ENCODE results near the gene PRSS53. TPM values are rescaled to one million over a fixed set of nuclear protein-coding genes. Genes with fewer than 3 reads are reported as not detected.

The PRSS53 gene
- total RNA-seq, 1 experiment from 2014 or later, result 3.8 TPM

DNA sequence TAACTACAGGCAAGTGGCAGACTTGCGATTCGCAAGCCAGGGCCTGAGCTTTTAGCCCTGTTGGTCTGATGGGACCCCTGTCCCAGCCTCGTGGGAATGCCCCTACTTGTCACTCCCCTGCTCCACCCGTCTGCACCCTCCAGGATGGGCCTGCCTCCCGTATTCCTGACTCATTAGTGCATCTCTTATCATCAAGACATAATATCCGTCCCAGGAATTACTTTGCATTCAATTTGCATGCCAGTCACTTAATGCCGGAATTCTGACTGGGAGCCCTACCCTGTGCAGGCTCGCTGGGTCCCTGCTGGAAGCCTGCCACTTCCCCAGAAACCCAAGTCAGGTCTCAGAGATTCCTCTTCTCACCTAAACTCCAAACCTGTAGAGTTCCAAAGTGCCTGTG, 3.3 kb downstream of the PRSS53 start:
- no peak for TF ChIP-seq EZH2phosphoT487 (IDR thresholded peaks at IDR 0.05; ENCODE audit: borderline replicate concordance, low read length)
- TF ChIP-seq, protein P1, sequence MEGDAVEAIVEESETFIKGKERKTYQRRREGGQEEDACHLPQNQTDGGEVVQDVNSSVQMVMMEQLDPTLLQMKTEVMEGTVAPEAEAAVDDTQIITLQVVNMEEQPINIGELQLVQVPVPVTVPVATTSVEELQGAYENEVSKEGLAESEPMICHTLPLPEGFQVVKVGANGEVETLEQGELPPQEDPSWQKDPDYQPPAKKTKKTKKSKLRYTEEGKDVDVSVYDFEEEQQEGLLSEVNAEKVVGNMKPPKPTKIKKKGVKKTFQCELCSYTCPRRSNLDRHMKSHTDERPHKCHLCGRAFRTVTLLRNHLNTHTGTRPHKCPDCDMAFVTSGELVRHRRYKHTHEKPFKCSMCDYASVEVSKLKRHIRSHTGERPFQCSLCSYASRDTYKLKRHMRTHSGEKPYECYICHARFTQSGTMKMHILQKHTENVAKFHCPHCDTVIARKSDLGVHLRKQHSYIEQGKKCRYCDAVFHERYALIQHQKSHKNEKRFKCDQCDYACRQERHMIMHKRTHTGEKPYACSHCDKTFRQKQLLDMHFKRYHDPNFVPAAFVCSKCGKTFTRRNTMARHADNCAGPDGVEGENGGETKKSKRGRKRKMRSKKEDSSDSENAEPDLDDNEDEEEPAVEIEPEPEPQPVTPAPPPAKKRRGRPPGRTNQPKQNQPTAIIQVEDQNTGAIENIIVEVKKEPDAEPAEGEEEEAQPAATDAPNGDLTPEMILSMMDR (conservative IDR thresholded peaks at IDR 0.05; ENCODE audit: low read depth, low read length), result no peak
- TF ChIP-seq EZH2 (IDR thresholded peaks at IDR 0.05; ENCODE audit: low read length, unreplicated experiment), result no peak
- Histone ChIP-seq H3K27ac (ENCODE audit: low read length) (no peak overlapping the region), H3K4me1 (ENCODE audit: insufficient read depth, low read length) (no peaks in the 10 kb centered on the region), H3K36me3 (ENCODE audit: low read depth, low read length) (no peaks in the 10 kb centered on the region), H4K20me1 (ENCODE audit: low read length) (no peaks in the 10 kb centered on the region), H3K9me3 (ENCODE audit: low read length) (no peaks in the 10 kb centered on the region), H2AFZ (ENCODE audit: low read length) (no peak overlapping the region), H3K9ac (ENCODE audit: low read length) (no peak overlapping the region), H3K4me2 (ENCODE audit: low read length) (no peak overlapping the region), H3K79me2 (ENCODE audit: low read length) (no peaks in the 10 kb centered on the region), H3K27me3 (ENCODE audit: low read length) (no peaks in the 10 kb centered on the region), H3K9me2 (replicated peaks; ENCODE audit: low read length) (no peaks in the 10 kb centered on the region), H3F3A (ENCODE audit: low read length, unreplicated experiment) (no peaks in the 10 kb centered on the region), H3K4me3 (ENCODE audit: low read length) (no peak overlapping the region)
- BruUV-seq (replicated peaks), result no TSS peak
- CTCF ChIA-PET, result no interaction called here
- intact Hi-C loops (cut with micrococcal nuclease), result no loop called here
- ATAC-seq (no peak), DNase-seq (no peak)
- POLR2A ChIA-PET (ENCODE audit: unreplicated experiment), result no interaction called here

DNA sequence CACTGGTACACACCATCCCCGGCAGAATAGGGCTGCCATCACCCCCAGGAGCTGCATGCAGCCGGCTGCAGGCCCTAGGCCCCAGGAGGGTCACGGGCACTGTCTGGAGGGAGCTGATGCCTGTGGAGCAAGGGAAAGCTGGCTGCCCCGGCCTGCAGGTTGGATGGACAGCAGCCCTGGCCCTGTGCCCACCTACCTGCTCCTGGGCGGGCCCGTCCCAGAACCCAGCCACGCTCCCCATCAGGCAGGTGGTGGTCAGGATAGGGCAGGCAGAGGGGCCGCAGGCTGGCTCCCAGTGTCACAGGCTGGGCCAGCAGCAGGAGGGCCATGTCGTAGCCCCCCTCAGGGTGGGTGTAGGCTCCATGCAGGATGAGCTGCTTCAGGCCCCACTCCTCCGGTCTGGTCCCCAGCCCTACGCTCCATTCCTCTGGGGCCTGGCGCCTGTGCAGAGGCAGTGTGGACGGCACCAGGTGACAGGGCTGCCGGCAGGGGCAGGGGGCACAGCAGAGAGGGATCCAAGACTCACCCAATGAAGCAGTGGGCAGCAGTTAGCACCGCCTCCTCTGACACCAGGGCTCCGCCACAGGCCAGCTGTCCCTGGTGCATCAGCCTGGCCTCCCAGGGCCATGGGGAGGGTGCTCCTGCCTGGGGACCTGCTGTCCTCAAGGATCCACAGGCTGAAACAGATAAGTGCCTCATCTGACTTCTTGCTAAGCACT, 4.0 kb downstream of the PRSS53 start:
- Histone ChIP-seq H3K9ac (ENCODE audit: low read length) (no peak overlapping the region), H2AFZ (ENCODE audit: low read length) (no peak overlapping the region), H3K9me2 (replicated peaks; ENCODE audit: low read length) (no peaks in the 10 kb centered on the region), H3K36me3 (ENCODE audit: low read depth, low read length) (no peaks in the 10 kb centered on the region), H3K9me3 (ENCODE audit: low read length) (no peaks in the 10 kb centered on the region), H3K27ac (ENCODE audit: low read length) (no peak overlapping the region), H4K20me1 (ENCODE audit: low read length) (no peaks in the 10 kb centered on the region), H3K4me2 (ENCODE audit: low read length) (no peak overlapping the region), H3K4me3 (ENCODE audit: low read length) (no peak overlapping the region), H3K27me3 (ENCODE audit: low read length) (no peaks in the 10 kb centered on the region), H3F3A (ENCODE audit: low read length, unreplicated experiment) (no peaks in the 10 kb centered on the region), H3K79me2 (ENCODE audit: low read length) (no peaks in the 10 kb centered on the region), H3K4me1 (ENCODE audit: insufficient read depth, low read length) (no peaks in the 10 kb centered on the region)
- intact Hi-C loops (cut with micrococcal nuclease), result no loop called here
- no peak for ATAC-seq
- TF ChIP-seq, protein P1 (conservative IDR thresholded peaks at IDR 0.05; ENCODE audit: low read depth, low read length), result no peak
- TF ChIP-seq EZH2phosphoT487 (IDR thresholded peaks at IDR 0.05; ENCODE audit: borderline replicate concordance, low read length) (no peak), EZH2 (IDR thresholded peaks at IDR 0.05; ENCODE audit: low read length, unreplicated experiment) (no peak)
- no peak for DNase-seq
- BruUV-seq (replicated peaks), result no TSS peak
- POLR2A ChIA-PET (ENCODE audit: unreplicated experiment), result no interaction called here
- CTCF ChIA-PET, result no interaction called here

DNA sequence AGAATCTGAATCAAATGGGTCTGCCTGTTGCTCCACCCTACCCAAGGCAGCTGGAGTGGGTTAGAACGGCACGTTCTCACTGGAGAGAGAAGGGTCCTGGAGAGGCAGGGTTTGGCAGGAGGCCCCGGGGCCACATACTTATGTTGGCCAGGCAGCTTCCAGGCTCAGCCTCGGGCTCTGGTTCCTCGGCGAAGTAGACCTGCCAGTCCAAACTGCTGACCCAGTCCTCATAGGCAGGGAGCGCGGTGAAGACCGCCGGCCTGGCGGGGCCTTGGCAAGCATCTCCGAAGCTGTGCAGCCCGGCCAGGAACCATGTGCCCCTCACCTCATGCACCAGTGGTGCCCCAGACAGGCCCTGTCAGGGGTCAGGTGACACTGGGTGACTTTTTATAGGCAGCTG, 4.8 kb downstream of the PRSS53 start:
- H3K4me1 ChIP-seq (ENCODE audit: insufficient read depth, low read length), result no peaks in the 10 kb centered on the region
- H3F3A ChIP-seq (ENCODE audit: low read length, unreplicated experiment), result no peaks in the 10 kb centered on the region
- no peak overlapping the region for H3K27ac ChIP-seq (ENCODE audit: low read length)
- H3K9me3 ChIP-seq (ENCODE audit: low read length), result no peaks in the 10 kb centered on the region
- CTCF ChIA-PET, result no interaction called here
- ATAC-seq, result no peak
- no peak overlapping the region for H2AFZ ChIP-seq (ENCODE audit: low read length)
- H3K9me2 ChIP-seq (replicated peaks; ENCODE audit: low read length), result no peaks in the 10 kb centered on the region
- no peaks in the 10 kb centered on the region for H3K79me2 ChIP-seq (ENCODE audit: low read length)
- no peak overlapping the region for H3K9ac ChIP-seq (ENCODE audit: low read length)
- no peak overlapping the region for H3K4me2 ChIP-seq (ENCODE audit: low read length)
- POLR2A ChIA-PET (ENCODE audit: unreplicated experiment), result no interaction called here
- no peak overlapping the region for H3K4me3 ChIP-seq (ENCODE audit: low read length)
- intact Hi-C loops (cut with micrococcal nuclease), result no loop called here
- TF ChIP-seq EZH2 (IDR thresholded peaks at IDR 0.05; ENCODE audit: low read length, unreplicated experiment), result no peak
- TF ChIP-seq, protein P1 (conservative IDR thresholded peaks at IDR 0.05; ENCODE audit: low read depth, low read length), result no peak
- TF ChIP-seq EZH2phosphoT487 (IDR thresholded peaks at IDR 0.05; ENCODE audit: borderline replicate concordance, low read length), result no peak
- H3K27me3 ChIP-seq (ENCODE audit: low read length), result no peaks in the 10 kb centered on the region
- no peaks in the 10 kb centered on the region for H4K20me1 ChIP-seq (ENCODE audit: low read length)
- no peak for DNase-seq
- BruUV-seq (replicated peaks), result no TSS peak
- H3K36me3 ChIP-seq (ENCODE audit: low read depth, low read length), result no peaks in the 10 kb centered on the region
